ENCODE measurements around the gene TRAPPC4. TPM values are rescaled to one million over a fixed set of nuclear protein-coding genes. Genes with fewer than 3 reads are reported as not detected.

TRAPPC4 gene
- total RNA-seq, 1 experiment from 2014 or later = 78.9 TPM

GRCh38 chr11:118971646-118972045 lies 46.9 kb upstream of the TRAPPC4 start, which contains the start of gene FOXR1:
TSS of gene FOXR1 (plus strand) at chr11:118971761. CDS start at chr11:118971932, 171 bp downstream.
- no peak for DNase-seq (ENCODE audit: low read depth, low spot score)
- Histone ChIP-seq H3K27me3 (ENCODE audit: control insufficient read depth, insufficient read depth, low read length) (no peaks in the 10 kb centered on the region), H3K4me3 (ENCODE audit: low read depth in 2 of 2, low read length in 2 of 2) (no peak within 1 kb of the TSS), H3K27ac (ENCODE audit: low read length) (no peak within 1 kb of the TSS), H3K9me3 (ENCODE audit: control insufficient read depth, insufficient read depth, low read depth, low read length) (no peaks in the 10 kb centered on the region), H3K4me1 (ENCODE audit: control insufficient read depth, insufficient read depth, low read length) (no peaks in the 10 kb centered on the region), H3K36me3 (ENCODE audit: control insufficient read depth, insufficient read depth, low read length) (no peaks in the 10 kb centered on the region)
- ChIA-PET CTCF (interaction anchor here (0.7 kb wide), 1 partner anchor 311 kb away, joined by 4 read pairs; no protein-coding TSS in a partner anchor), POLR2A (interaction anchor here (0.6 kb wide), 1 partner anchor 124 kb away, joined by 8 read pairs; no protein-coding TSS in a partner anchor)
- intact Hi-C loops (cut with micrococcal nuclease; ENCODE audit: unreplicated experiment) (no loop called here), in situ Hi-C loops (cut with HindIII; ENCODE audit: low pct_unique_long_range_greater_than_20kb, low sequenced_read_pairs) (no loop called here)
- no peak for ATAC-seq
- BruUV-seq (replicated peaks) = no TSS peak
- no peak for TF ChIP-seq TCF7L2 (IDR thresholded peaks at IDR 0.05; ENCODE audit: low read depth, low read length)

- intact Hi-C loops (cut with micrococcal nuclease; ENCODE audit: unreplicated experiment) (no loop called here), in situ Hi-C loops (cut with HindIII; ENCODE audit: low pct_unique_long_range_greater_than_20kb, low sequenced_read_pairs) (no loop called here)
- Histone ChIP-seq H3K4me1 (ENCODE audit: control insufficient read depth, insufficient read depth, low read length) (no peaks in the 10 kb centered on the region), H3K9me3 (ENCODE audit: control insufficient read depth, insufficient read depth, low read depth, low read length) (no peaks in the 10 kb centered on the region), H3K27me3 (ENCODE audit: control insufficient read depth, insufficient read depth, low read length) (no peaks in the 10 kb centered on the region), H3K36me3 (ENCODE audit: control insufficient read depth, insufficient read depth, low read length) (no peaks in the 10 kb centered on the region), H3K4me3 (ENCODE audit: low read depth in 2 of 2, low read length in 2 of 2) (no peak overlapping the region), H3K27ac (ENCODE audit: low read length) (no peak overlapping the region)
- ATAC-seq = no peak
- POLR2A ChIA-PET = no interaction called here
- no TSS peak for BruUV-seq (replicated peaks)
- DNase-seq (ENCODE audit: low read depth, low spot score) = no peak
- TF ChIP-seq CTCF (IDR thresholded peaks at IDR 0.05) = no peak
- TF ChIP-seq POLR2AphosphoS5 (IDR thresholded peaks at IDR 0.05; ENCODE audit: low read depth, low read length) = no peak
- TF ChIP-seq TCF7L2 (IDR thresholded peaks at IDR 0.05; ENCODE audit: low read depth, low read length) = no peak
- TF ChIP-seq, protein P1, sequence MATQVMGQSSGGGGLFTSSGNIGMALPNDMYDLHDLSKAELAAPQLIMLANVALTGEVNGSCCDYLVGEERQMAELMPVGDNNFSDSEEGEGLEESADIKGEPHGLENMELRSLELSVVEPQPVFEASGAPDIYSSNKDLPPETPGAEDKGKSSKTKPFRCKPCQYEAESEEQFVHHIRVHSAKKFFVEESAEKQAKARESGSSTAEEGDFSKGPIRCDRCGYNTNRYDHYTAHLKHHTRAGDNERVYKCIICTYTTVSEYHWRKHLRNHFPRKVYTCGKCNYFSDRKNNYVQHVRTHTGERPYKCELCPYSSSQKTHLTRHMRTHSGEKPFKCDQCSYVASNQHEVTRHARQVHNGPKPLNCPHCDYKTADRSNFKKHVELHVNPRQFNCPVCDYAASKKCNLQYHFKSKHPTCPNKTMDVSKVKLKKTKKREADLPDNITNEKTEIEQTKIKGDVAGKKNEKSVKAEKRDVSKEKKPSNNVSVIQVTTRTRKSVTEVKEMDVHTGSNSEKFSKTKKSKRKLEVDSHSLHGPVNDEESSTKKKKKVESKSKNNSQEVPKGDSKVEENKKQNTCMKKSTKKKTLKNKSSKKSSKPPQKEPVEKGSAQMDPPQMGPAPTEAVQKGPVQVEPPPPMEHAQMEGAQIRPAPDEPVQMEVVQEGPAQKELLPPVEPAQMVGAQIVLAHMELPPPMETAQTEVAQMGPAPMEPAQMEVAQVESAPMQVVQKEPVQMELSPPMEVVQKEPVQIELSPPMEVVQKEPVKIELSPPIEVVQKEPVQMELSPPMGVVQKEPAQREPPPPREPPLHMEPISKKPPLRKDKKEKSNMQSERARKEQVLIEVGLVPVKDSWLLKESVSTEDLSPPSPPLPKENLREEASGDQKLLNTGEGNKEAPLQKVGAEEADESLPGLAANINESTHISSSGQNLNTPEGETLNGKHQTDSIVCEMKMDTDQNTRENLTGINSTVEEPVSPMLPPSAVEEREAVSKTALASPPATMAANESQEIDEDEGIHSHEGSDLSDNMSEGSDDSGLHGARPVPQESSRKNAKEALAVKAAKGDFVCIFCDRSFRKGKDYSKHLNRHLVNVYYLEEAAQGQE (IDR thresholded peaks at IDR 0.05; ENCODE audit: insufficient read depth in 1 of 2, low read depth in 2 of 2, low read length in 1 of 2) = no peak
- no peak for TF ChIP-seq SIN3A (IDR thresholded peaks at IDR 0.05; ENCODE audit: borderline replicate concordance, insufficient read depth, low read depth, low read length)
- CTCF ChIA-PET = interaction anchor here (0.5 to 1.0 kb wide), 2 partner anchors 16 to 18 kb away, joined by 4 read pairs; partner anchors contain the start of gene UPK2
Observed at GRCh38 chr11:118973985-118974384, 44.6 kb upstream of the TRAPPC4 start.

Measured in Panc1 (cell line).